GM21367 (cell line): ENCODE measurements around the gene EYA2.
"Not testable (repeated sequence)": the region's sequence is repeated elsewhere in the genome, so short reads cannot be mapped to it uniquely, and the experiment has no call there.

Experiments
- ATAC-seq: cut with Tn5 transposase; IDR thresholded peaks from one replicate; pipeline ENCODE4 v1.9.1; 2021; ENCODE audit not compliant: unreplicated experiment

EYA2 gene

DNA sequence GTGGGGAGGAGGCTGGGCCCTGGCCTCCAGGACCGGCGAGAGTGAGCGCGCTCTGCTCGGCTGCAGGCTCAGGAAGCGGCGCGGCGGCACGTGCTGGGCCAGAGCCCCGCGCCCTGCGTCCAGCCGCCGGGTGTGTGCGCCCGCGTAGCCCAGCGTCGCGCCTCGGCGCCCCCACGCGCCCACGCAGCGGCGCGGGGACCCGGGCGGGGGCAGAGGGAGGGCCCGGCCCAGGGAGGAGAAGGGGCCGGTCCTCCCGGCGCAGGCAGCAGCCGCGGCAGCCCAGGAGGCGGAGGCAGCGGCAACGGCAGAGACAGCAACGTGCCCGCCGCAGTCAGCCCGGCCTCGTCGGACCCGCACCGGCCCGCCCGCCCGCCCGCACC lies at the start of gene EYA2:
Gene EYA2, plus strand, starts transcription at position 265 of the 380 bp plus-strand sequence. CDS start 95,168 bp downstream, outside the sequence.
- no peak for ATAC-seq

DNA sequence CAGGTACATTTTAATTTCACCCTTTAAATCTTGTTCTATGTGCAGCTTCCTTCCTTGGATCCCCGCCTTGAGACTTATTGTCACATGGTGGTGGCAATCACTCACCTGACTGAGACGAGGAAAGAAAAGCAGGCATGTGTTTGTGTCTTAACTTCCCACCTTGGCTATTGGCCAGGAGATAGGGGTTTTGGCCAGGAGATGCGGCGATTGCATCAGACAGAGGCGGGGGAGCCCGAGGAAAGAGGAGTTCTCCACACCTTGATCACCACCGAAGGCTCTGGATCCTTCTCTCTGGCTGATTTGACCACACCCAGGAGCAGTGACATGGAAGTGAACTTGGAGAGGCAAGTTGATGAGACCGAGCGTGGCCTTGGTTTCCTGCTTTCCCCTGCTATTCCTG lies 49.7 kb upstream of the EYA2 start:
- no peak for ATAC-seq

- ATAC-seq: no peak
Measured at GRCh38 chr20:46849269-46849668, 45.4 kb upstream of the EYA2 start.

DNA sequence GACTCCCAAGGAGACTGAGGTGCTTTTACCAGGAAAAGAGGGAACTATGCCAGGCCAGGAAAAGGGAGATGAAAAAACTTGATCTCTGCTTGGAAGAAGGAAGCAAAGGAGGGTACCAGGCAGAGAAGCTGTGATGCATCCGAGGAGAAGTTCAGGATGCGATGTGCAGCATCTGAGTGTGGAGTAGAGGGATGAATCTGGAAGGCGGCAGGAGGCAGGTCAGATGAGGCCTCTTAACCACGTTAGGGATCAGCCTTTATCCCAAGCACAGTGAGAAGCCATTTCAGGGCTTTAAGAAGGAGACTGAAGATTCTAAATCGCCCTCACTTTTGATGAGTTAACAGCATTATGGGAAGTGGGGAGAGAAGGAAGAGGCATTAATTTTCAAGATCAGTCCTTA lies 44.9 kb upstream of the EYA2 start:
- ATAC-seq: no peak

- ATAC-seq: no peak
Measured at GRCh38 chr20:46850416-46850815, 44.2 kb upstream of the EYA2 start.

- ATAC-seq: no peak
Measured at GRCh38 chr20:46850896-46851295, 43.7 kb upstream of the EYA2 start.

DNA sequence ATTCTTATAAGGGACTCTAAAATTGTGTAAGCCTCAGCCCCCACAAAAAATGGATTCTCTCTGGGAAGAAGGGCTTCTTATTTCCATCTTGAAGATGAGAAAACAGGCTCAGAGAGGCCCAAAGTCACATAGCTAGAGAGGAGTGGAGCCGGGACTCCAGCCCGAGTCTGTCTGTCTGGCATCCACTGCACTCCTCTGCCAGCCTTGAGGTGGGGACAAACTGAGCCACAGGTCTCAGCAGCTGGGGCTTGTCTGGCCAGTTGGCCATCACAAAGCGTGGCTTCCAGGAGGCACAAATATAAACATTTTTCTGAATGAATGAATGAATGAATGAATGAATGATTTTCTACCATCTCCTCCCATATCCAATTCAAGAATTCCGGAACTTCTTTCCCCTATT lies 42.9 kb upstream of the EYA2 start:
- ATAC-seq: no peak

- ATAC-seq: no peak
Measured at GRCh38 chr20:46852313-46852712, 42.3 kb upstream of the EYA2 start.

DNA sequence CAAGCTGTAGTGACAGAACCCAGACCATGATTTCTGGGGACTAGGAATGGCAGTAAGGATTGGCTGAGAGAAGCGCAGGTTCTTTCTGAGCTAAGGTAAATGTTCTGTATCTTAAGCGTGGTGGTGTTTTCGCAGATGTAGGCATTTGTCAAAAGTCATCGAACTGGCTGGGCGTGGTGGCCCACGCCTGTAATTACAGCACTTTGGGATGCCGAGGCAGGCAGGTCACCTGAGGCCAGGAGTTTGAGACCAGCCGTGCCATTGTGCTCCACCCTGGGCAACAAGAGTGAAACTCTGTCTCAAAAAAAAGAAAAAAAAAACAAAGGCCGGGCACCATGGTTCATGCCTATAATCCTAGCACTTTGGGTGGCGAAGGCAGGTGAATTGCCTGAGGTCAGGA lies 40.7 kb upstream of the EYA2 start:
- ATAC-seq: no peak

DNA sequence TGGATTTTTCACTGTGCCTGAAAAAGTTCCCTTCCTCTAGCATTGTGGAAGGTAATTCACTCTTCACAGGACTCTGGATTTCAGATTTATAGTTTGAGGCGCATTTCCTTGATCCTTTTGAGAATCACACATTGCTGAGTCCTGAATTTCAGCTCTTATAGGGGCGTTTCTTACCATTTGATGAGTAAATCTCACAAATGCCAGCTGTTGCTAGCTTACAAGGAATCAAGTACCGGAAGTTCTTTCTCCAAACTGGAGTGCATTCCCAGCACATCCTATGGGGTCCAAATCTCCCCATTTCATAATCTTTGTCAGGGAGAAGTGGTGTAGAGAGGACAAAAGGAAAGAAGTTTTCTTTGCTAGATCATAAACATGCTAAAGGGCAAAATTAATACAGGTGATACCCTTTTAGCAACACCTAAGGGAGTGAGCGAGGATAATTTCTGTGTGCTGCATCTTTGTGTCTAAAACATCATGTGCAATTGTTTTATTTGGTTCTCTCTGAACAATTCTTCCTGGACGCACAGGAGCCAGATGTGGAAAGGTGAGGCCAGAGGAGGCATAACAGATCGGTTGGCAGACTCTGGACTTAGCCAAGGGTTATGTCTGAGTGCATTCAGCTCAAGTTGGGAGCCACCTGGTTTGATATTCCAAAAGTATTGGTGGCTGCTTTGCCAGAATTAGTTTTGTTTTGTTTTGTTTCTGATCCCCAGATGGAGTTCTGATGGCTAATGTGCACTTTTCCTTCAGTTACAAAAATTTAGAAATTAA lies 37.4 kb upstream of the EYA2 start:
- ATAC-seq: no peak

DNA sequence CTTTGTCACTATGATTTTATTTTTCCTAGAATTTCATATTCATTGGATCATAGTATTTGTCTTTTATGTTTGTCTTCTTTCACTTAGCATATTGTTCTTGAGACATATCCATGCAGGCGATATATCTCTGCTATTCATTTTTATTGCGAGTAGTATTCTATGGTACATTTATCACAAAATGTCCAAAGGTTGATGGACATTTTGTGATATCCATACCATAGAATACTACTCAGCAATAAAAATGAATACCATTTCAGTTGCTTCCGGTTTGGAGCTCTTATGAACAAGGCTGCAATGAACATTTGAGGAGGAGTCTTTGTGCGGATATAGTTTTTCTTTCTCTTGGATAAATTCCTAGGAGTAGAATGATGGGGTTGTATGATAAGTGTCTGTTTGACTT lies 28.8 kb upstream of the EYA2 start:
- no peak for ATAC-seq

DNA sequence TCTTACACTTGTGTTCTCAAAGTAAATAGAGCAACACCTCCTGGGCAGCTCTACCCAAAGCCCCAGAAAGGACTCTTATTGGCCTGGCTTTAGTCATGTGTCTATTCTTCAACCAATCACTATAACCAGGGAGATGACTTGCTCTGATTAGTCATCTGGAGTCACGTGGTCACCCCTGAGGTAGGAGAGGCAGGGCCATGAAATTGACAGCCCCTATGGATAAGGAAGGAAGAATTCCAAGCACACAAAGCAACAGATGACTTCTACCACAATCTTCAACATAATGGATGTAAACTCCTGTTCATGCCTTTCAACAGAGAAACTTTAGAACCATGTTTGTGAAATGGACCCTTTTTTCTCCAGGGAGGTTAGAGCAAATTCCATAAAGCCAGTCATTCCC lies 24.6 kb upstream of the EYA2 start:
- no peak for ATAC-seq

GRCh38 chr20:46872328-46873211 lies 22.1 kb upstream of the EYA2 start:
- no peak for ATAC-seq

GRCh38 chr20:46875059-46875458 lies 19.6 kb upstream of the EYA2 start:
- ATAC-seq: no peak

DNA sequence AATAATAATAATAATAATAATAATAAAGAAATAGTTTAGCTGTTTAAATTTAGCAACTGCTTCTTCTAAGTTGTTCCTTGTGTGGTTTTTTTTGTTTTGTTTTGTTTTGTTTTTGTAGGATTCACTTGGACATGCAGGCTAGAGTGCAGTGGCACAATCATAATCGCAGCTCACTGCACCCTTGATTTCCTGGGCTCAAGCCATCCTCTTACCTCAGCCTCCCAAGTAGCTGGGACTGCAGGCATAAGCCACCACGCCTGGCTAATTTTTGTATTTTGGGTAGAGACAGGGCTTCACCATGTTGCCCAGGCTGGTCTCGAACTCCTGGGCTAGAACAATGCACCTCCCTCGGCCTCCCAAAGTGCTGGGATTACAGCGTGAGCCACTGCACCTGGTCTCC lies 15.3 kb upstream of the EYA2 start:
- no peak for ATAC-seq

- ATAC-seq: not testable (repeated sequence)
Measured at GRCh38 chr20:46879963-46880362, 14.7 kb upstream of the EYA2 start.

GRCh38 chr20:46883892-46884291 lies 10.8 kb upstream of the EYA2 start:
- ATAC-seq: no peak

GRCh38 chr20:46890682-46891081 lies 4.0 kb upstream of the EYA2 start:
- no peak for ATAC-seq

DNA sequence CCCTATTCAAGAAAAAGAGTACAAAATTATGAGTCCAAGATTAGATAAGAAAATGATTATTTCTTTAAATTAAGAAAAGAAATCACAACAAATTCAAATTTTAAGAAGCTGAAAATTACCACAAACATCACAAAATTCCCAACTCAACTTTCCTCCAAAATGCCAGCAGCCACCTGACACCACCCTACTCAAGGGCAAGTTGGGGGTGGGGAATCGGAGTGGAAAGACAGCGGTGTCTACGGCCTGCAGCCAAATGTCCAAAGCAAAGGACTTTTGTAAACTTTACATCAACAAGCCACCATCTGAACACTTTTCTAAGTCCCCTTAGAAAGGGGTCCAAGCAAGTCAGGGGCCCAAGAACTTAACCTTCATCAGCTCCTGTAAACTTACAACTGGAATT lies 1.6 kb upstream of the EYA2 start:
- no peak for ATAC-seq

GRCh38 chr20:46893877-46894578 lies 615 bp upstream of the EYA2 start:
- ATAC-seq: no peak
